ENCODE results near the gene CASKIN2. TPM values are rescaled to one million over a fixed set of nuclear protein-coding genes. Genes with fewer than 3 reads are reported as not detected.
"Not testable (repeated sequence)": the region's sequence is repeated elsewhere in the genome, so short reads cannot be mapped to it uniquely, and the experiment has no call there.

Gene CASKIN2
- total RNA-seq, 1 donor, result 8.0 TPM

DNA sequence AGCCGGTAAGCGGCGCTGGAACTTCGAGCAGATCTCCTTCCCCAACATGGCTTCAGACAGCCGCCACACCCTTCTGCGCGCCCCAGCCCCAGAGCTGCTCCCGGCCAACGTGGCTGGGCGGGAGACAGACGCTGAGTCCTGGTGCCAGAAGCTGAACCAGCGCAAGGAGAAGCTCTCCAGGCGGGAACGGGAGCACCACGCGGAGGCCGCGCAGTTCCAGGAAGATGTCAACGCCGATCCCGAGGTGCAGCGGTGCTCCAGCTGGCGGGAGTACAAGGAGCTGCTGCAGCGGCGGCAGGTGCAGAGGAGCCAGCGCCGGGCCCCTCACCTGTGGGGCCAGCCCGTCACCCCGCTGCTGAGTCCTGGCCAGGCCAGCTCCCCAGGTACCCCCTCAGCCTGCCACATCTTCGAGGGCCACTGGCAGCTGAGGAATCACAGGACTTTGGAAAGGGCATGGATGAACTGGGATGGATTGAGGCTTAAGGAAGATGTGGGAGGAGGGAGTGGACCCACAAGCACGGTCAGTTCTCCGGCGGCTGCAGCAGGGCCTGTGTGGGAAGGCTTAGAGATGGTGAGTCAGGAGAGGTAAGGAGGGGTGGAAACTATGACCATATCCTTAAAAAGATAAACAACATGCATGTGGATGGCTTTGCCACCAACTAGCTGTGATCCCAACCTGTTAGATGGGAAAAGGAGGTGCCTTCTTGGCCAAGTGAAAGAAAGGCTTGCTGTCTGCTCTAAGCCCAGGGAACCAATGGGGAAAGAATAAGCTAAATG lies 6.8 kb upstream of the CASKIN2 start:
- H3K4me3 ChIP-seq (ENCODE audit: low read depth, low read length), result no peak overlapping the region
- TF ChIP-seq, protein P1, sequence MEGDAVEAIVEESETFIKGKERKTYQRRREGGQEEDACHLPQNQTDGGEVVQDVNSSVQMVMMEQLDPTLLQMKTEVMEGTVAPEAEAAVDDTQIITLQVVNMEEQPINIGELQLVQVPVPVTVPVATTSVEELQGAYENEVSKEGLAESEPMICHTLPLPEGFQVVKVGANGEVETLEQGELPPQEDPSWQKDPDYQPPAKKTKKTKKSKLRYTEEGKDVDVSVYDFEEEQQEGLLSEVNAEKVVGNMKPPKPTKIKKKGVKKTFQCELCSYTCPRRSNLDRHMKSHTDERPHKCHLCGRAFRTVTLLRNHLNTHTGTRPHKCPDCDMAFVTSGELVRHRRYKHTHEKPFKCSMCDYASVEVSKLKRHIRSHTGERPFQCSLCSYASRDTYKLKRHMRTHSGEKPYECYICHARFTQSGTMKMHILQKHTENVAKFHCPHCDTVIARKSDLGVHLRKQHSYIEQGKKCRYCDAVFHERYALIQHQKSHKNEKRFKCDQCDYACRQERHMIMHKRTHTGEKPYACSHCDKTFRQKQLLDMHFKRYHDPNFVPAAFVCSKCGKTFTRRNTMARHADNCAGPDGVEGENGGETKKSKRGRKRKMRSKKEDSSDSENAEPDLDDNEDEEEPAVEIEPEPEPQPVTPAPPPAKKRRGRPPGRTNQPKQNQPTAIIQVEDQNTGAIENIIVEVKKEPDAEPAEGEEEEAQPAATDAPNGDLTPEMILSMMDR (IDR thresholded peaks at IDR 0.05; ENCODE audit: insufficient read depth, low read length), result no peak
- DNase-seq (ENCODE audit: low read depth), result peak; percentile 16

DNA sequence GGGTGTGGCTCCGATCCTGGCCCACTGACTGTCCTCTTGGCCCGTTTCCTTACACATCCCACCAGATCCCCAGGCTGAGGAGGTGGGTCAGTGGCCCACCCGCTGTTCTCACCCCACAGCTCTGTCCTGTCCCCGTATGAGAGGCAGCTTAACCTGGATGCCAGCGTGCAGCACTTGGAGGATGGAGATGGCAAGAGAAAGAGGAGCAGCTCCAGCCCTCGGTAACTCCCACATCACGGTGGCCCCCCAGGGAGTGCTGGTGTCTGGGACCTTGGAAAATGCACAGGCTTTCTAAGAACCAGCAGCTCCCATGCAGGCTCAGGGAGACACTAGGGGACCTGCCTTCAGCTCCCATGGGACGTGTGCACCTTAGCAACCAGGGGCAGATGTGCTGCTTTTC lies 6.0 kb upstream of the CASKIN2 start:
- DNase-seq (ENCODE audit: low read depth), result no peak
- no peak overlapping the region for H3K4me3 ChIP-seq (ENCODE audit: low read depth, low read length)
- TF ChIP-seq, protein P1 (IDR thresholded peaks at IDR 0.05; ENCODE audit: insufficient read depth, low read length), result no peak

DNA sequence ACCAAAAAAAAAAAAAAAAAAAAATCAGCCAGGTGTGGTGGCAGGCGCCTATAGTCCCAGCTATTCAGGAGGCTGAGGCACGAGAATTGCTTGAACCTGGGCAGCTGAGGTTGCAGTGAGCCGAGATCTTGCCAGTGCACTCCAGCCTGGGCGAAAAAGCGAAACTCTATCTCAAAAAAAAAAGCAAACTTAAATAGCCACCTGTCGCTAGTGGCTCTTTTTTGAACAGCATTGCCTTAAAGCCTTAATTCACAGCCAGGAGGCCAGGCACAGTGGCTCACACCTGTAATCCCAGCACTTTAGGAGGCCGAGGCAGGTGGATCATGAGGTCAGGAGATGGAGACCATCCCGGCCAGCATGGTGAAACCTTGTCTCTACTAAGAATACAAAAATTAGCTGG lies 5.1 kb upstream of the CASKIN2 start:
- not testable (repeated sequence) for H3K4me3 ChIP-seq (ENCODE audit: low read depth, low read length); DNase-seq (ENCODE audit: low read depth)

DNA sequence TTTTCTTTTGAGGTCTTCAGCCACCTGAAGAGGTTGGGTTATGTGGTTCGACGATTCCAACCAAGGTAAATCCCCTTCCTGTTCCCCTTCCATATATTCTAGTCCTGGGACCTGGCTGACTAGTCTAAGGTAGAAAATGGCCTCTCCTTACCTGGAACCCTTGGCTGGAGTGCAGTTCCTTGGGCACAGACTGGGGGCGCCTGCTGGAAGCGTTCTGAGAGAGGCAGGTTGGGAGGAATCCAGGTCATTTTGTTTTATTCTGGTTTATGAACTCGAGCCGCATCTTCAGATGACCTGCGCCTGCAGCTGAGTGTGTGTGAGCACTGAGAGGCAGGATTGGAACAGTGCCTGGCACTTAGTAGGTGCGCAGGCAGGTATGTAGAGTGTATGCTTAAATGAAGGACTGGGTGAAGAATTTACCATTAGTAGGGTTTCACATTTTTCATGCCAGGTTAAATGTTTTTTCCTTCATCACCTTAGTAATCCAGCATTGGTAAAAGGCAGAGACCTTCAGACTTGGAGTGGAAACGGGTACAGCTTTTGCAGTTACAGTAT lies 3.7 kb upstream of the CASKIN2 start:
- no peak for DNase-seq (ENCODE audit: low read depth)
- H3K4me3 ChIP-seq (ENCODE audit: low read depth, low read length), result no peak overlapping the region
- TF ChIP-seq, protein P1 (IDR thresholded peaks at IDR 0.05; ENCODE audit: insufficient read depth, low read length), result no peak

DNA sequence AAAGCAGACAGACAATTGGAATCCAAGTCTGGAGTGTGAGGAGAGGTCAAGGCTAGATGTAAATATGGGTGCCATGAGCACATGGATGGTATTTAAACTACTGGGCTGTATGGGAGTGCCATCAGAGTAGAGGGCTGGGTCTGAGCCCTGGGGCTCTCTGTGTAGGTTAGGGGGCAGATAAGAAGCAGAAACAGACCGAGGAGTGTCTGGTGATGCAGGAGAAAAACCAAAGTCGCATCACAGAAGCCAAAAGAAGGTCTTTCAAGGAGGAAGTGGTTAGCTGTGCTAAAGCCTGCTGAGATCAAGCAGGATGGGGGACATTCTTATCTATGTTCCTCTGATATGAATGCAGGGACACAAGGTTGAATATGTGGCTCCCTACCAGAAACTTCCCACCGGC lies 2.9 kb upstream of the CASKIN2 start:
- H3K4me3 ChIP-seq (ENCODE audit: low read depth, low read length), result no peak overlapping the region
- DNase-seq (ENCODE audit: low read depth), result no peak
- TF ChIP-seq, protein P1 (IDR thresholded peaks at IDR 0.05; ENCODE audit: insufficient read depth, low read length), result no peak

DNA sequence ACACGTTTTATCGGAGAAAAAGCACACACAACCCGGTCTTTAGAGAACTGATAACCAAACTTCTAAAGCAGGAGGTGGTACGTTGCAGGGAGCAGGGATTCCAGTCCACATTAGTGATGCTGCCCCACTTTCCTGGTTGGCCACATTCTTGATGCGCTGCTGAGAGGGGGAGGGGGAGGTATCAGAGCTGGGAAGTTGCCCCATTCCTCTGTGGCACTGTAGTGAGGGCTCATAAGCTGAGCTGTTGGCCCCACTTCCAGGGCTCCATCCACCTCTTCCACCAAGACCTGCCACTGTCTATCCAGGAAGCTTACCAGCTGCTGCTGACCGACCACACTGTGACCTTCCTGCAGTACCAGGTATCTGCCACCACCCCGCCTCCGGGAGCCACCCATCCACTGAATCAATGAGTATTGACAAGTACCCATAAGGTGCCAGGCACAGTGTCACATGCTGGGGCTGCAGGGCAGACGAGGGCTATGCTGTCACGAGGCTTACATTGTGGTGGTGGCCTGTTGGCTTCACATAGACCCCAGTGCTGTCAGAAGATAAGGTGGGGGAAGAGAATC lies 2.0 kb upstream of the CASKIN2 start:
- TF ChIP-seq, protein P1 (IDR thresholded peaks at IDR 0.05; ENCODE audit: insufficient read depth, low read length), result peak; percentile 18
- peak overlapping the region; percentile 78 for H3K4me3 ChIP-seq (ENCODE audit: low read depth, low read length)
- DNase-seq (ENCODE audit: low read depth), result no peak

DNA sequence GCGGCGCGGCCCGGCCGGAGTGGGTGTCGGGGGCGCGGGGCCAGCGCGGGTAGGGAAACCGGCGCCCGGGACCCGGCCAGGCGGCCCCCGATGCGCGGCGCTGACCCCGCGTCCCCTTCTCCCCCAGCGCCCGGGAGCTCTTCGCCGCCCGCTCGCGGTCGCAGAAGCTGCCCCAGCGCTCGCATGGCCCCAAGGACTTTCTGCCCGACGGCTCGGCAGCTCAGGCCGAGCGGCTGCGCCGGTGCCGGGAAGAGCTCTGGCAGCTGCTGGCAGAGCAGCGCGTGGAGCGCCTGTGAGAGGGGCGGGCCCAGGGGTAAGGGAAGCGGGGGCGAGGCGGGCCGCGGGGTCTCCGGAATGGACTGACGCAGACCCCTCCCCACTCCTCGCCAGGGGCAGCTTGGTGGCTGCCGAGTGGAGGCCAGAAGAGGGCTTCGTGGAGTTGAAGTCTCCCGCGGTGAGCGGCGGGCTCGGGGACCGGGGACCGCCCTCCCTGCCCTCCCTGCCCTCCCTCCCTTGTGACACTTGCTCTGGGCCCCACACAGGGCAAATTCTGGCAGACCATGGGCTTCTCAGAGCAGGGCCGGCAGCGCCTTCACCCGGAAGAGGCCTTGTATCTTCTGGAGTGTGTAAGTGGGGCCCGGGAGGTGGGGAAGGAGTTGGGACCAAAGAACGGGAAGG lies 1.4 kb upstream of the CASKIN2 start:
- TF ChIP-seq, protein P1 (IDR thresholded peaks at IDR 0.05; ENCODE audit: insufficient read depth, low read length), result no peak
- peak overlapping the region; percentile 78 for H3K4me3 ChIP-seq (ENCODE audit: low read depth, low read length)
- peak; percentile 25 for DNase-seq (ENCODE audit: low read depth)

Data from fibroblast of the aortic adventitia (primary cell).